ENCODE results near the gene C2. TPM values are rescaled to one million over a fixed set of nuclear protein-coding genes. Genes with fewer than 3 reads are reported as not detected.

Gene C2
- total RNA-seq, 1 experiment from 2014 or later = 1.3 TPM

GRCh38 chr6:31900917-31901414 is 26.6 kb upstream of the C2 start:
- Mint-ChIP-seq H3K27ac (peak overlapping the region; percentile 11; the same call in 1 of the 2 replicates), H3K27me3 (ENCODE audit: low read depth) (peaks cover 5% of the 10 kb centered on the region), H3K36me3 (peaks cover 2% of the 10 kb centered on the region; the same call in 1 of the 2 replicates), H3K4me1 (peaks cover 23% of the 10 kb centered on the region), H3K4me3 (peak overlapping the region; percentile 64), H3K9me3 (no peaks in the 10 kb centered on the region)
- POLR2A ChIA-PET = no interaction called here
- TF ChIP-seq, protein P1, sequence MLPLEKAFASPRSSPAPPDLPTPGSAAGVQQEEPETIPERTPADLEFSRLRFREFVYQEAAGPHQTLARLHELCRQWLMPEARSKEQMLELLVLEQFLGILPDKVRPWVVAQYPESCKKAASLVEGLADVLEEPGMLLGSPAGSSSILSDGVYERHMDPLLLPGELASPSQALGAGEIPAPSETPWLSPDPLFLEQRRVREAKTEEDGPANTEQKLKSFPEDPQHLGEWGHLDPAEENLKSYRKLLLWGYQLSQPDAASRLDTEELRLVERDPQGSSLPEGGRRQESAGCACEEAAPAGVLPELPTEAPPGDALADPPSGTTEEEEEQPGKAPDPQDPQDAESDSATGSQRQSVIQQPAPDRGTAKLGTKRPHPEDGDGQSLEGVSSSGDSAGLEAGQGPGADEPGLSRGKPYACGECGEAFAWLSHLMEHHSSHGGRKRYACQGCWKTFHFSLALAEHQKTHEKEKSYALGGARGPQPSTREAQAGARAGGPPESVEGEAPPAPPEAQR (CRISPR knock-in tag; IDR thresholded peaks at IDR 0.05) = no peak
- TF ChIP-seq ATF6 (CRISPR knock-in tag; IDR thresholded peaks at IDR 0.05) (no peak), MAX (CRISPR knock-in tag; IDR thresholded peaks at IDR 0.05) (peak; percentile 90), IRF1 (CRISPR knock-in tag; IDR thresholded peaks at IDR 0.05) (peak; percentile 34; the same call in 1 of the 2 replicates), CREB1 (CRISPR knock-in tag; IDR thresholded peaks at IDR 0.05) (no peak), FOXP1 (CRISPR knock-in tag; IDR thresholded peaks at IDR 0.05; ENCODE audit: borderline replicate concordance) (peak; percentile 44; the same call in 1 of the 2 replicates), TEAD4 (CRISPR knock-in tag; IDR thresholded peaks at IDR 0.05) (no peak), HMGXB4 (CRISPR knock-in tag; IDR thresholded peaks at IDR 0.05) (0 out of 2 replicates have a peak, but pooled peaks have one; percentile 12), CREM (CRISPR knock-in tag; IDR thresholded peaks at IDR 0.05) (no peak), EMX1 (CRISPR knock-in tag; IDR thresholded peaks at IDR 0.05) (no peak), IRF2 (CRISPR knock-in tag; IDR thresholded peaks at IDR 0.05; ENCODE audit: borderline replicate concordance, low read depth) (no peak)
- TF ChIP-seq, protein P2, sequence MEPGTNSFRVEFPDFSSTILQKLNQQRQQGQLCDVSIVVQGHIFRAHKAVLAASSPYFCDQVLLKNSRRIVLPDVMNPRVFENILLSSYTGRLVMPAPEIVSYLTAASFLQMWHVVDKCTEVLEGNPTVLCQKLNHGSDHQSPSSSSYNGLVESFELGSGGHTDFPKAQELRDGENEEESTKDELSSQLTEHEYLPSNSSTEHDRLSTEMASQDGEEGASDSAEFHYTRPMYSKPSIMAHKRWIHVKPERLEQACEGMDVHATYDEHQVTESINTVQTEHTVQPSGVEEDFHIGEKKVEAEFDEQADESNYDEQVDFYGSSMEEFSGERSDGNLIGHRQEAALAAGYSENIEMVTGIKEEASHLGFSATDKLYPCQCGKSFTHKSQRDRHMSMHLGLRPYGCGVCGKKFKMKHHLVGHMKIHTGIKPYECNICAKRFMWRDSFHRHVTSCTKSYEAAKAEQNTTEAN (CRISPR knock-in tag; IDR thresholded peaks at IDR 0.05) = peak; percentile 20; the same call in 1 of the 2 replicates
- peak; percentile 3; the same call in 1 of the 2 replicates for ATAC-seq
- peak; percentile 40 for DNase-seq (ENCODE audit: low spot score)
- CTCF ChIA-PET = interaction anchor here (0.6 to 1.4 kb wide), 3 partner anchors 22 to 51 kb away, joined by 3 to 7 read pairs (median 4); partner anchors contain the start of gene NEU1

DNA sequence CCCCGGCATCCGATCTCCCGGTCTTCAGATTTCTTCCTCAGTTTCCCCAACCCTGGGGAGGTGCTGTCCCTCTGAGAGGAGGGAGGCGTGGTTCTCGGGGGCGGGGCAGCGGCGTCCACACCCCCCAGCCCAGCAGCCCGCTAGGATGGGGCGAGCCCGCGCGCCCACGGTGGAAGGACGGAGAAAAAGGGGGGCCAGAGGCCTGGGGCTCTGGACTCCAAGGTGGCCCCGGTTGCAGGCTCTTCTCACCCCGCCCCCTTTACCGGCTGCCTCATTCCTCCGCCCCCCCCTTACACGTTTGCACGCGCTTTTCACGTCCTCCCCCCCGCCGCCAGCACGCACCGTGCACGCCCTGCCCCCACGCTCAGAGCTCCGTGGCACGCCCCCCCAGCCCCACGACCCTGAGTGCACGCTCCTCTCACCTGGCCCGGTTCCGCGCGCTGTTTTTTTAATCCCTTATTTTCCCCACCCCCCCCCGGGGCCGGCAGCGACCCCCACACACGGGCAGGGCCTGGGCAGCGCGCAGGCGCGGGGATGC is 26.0 kb upstream of the C2 start:
- peaks cover 1% of the 10 kb centered on the region; the same call in 1 of the 2 replicates for H3K36me3 Mint-ChIP-seq
- POLR2A ChIA-PET = no interaction called here
- CTCF ChIA-PET = interaction anchor here (0.6 to 1.4 kb wide), 4 partner anchors 22 to 51 kb away, joined by 3 to 10 read pairs (median 6); partner anchors contain the start of gene NEU1
- H3K27me3 Mint-ChIP-seq (ENCODE audit: low read depth) = peaks cover 5% of the 10 kb centered on the region
- H3K4me1 Mint-ChIP-seq = peaks cover 25% of the 10 kb centered on the region
- no peaks in the 10 kb centered on the region for H3K9me3 Mint-ChIP-seq
- 0 out of 2 replicates have a peak, but pooled peaks have one; percentile 1 for ATAC-seq
- H3K4me3 Mint-ChIP-seq = peak overlapping the region; percentile 64
- no peak overlapping the region for H3K27ac Mint-ChIP-seq
- DNase-seq (ENCODE audit: low spot score) = peak; percentile 36
- TF ChIP-seq NR1H2 (CRISPR knock-in tag; IDR thresholded peaks at IDR 0.05) (no peak), HMGXB4 (CRISPR knock-in tag; IDR thresholded peaks at IDR 0.05) (0 out of 2 replicates have a peak, but pooled peaks have one; percentile 43), ZNF317 (CRISPR knock-in tag; IDR thresholded peaks at IDR 0.05; ENCODE audit: borderline replicate concordance, low read depth) (no peak), PRRX2 (CRISPR knock-in tag; IDR thresholded peaks at IDR 0.05) (0 out of 2 replicates have a peak, but pooled peaks have one; percentile 37), ZMAT4 (CRISPR knock-in tag; IDR thresholded peaks at IDR 0.05) (no peak), ATF2 (CRISPR knock-in tag; IDR thresholded peaks at IDR 0.05; ENCODE audit: borderline replicate concordance, low read depth) (no peak), EMX1 (CRISPR knock-in tag; IDR thresholded peaks at IDR 0.05) (no peak), USF1 (CRISPR knock-in tag; IDR thresholded peaks at IDR 0.05) (no peak)
- TF ChIP-seq, protein P2 (CRISPR knock-in tag; IDR thresholded peaks at IDR 0.05) = peak; percentile 53; the same call in 1 of the 2 replicates
